GM18873 (cell line): ENCODE data around the gene CAV3.
"Not testable (repeated sequence)": the region's sequence is repeated elsewhere in the genome, so short reads cannot be mapped to it uniquely, and the experiment has no call there.

Experiments
- ATAC-seq: cut with Tn5 transposase; IDR thresholded peaks from one replicate; pipeline ENCODE4 v1.9.1; 2021; ENCODE audit warnings: mild to moderate bottlenecking, moderate library complexity, moderate number of reproducible peaks; ENCODE audit not compliant: unreplicated experiment, low FRiP score

The CAV3 gene

DNA sequence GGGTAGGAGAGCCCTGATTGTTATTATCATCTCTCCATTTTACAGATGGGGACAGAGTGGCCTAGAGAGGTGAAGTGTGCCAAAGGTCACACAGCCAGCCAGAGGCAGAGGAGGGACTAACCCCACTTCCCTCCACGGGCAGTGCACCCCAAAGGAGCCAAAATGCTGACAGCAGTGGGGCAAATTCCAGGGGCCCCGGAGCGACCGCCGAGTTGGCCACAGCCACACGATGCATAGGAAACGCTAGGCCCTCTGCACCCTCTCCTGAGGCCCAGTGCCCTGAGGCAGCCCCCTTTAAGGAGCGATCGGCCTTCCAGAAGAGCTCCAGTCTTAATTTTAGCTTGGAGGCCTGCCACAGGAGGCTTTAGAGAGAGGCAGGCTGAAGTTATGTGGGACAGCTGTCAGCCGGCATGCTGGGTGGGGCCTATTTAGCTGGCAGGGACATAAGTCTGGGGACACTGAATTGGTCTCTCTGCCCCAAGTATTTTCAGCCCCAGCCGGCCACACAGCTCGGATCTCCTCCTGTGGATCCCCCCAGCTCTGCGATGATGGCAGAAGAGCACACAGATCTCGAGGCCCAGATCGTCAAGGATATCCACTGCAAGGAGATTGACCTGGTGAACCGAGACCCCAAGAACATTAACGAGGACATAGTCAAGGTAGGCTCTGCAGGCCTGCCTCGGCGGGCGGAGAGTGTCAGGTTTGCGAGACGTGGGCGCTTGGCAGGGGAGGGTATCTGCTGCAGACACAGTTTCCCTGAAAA, at the start of gene CAV3:
Gene CAV3, plus strand, starts transcription at position 471 of the 763 bp plus-strand sequence. Its CDS starts 75 bp downstream, at position 546.
- ATAC-seq = no peak

- not testable (repeated sequence) for ATAC-seq
These were observed 48.6 kb upstream of the CAV3 start for GRCh38 chr3:8684992-8685391.

DNA sequence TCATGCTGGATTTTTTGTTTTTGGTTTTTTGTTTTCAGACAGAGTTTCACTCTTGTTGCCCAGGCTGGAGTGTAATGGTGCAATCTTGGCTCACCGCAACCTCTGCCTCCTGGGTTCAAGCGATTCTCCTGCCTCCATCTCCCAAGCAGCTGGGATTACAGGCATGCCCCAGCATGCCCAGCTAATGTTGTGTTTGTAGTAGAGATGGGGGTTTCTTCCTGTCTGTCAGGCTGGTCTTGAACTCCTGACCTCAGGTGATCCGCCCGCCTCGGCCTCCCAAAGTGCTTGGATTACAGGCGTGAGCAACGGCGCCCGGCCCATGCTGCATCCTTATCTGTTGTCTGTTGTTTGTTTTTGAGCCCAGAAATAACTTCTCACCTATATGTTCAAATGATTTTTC, 42.3 kb upstream of the CAV3 start:
- not testable (repeated sequence) for ATAC-seq

GRCh38 chr3:8702560-8702959, 31.0 kb upstream of the CAV3 start:
- no peak for ATAC-seq

DNA sequence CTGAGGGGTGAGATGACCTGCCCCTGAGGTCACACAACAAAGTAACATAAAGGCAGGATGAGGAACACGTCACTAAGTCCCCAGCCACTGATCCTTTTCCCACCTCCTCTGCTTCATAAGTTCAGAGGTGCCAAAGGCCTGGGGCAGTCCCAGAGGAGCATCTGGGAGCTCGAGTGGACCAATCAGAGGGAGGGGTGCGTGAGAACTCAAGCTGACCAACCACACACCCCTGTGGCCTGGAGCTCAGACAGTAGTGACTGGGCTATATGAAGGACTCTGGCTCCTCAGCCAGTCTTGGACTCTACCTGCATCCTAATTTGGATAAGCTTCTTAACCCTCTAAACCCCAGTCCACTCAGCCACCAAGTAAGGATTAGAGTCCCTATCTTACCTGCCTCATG, 28.0 kb upstream of the CAV3 start:
- ATAC-seq = no peak

DNA sequence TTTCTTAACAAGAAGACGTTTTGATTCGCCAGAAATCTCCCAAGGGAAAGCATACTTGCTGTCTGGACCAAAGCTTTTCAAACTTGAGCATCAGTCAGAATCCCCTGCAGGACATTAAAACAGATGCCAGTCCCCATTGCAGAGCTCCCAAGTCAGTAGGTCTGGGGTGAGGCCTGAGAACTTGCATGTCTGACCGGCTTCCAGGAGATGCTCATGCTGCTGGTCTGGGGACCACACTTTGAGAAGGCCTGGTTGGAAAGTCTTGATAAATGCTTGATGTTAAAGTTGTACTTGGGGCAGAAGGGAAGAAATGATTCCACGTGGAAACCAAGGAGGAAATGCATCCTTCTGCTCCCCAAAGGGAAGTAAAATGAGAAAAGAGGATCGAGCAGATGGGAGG, 24.3 kb upstream of the CAV3 start:
- ATAC-seq = no peak

DNA sequence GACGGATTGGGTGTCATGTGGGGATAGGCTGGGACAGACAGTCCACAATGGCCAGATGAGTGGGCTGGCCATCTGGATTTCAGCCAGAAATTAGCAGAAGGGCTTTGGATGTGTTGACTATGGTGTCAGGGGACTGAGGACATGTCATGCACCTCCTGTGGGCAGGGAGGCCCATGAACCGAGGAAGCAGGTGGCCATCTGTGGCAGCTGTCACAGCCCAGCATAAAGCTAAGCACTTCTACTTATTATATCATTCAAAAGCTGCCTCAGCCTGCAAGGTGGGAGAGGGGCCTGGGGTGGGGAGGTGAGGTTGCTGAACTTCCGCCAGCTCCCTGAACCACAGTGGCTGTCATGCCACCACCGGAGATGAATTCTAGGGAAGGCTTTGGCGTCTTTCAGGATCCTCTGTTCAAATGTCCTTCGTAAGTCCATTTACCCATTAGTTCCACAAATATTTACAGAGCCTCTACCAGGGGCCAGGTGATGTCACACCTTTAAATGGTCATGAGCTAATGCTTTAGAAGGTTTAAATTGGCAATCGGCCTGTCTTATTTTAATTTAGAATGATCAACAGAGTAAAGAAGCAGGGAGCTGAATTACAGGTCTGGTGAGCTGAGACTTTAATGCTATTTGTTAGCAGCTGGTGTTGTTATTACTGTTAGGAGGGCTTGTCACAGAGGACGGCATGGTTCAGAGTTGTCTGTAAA, 23.6 kb upstream of the CAV3 start:
- no peak for ATAC-seq

- no peak for ATAC-seq
These were observed 21.3 kb upstream of the CAV3 start for GRCh38 chr3:8712045-8712907.

- ATAC-seq = no peak
These were observed 20.7 kb upstream of the CAV3 start for GRCh38 chr3:8712908-8713255.

DNA sequence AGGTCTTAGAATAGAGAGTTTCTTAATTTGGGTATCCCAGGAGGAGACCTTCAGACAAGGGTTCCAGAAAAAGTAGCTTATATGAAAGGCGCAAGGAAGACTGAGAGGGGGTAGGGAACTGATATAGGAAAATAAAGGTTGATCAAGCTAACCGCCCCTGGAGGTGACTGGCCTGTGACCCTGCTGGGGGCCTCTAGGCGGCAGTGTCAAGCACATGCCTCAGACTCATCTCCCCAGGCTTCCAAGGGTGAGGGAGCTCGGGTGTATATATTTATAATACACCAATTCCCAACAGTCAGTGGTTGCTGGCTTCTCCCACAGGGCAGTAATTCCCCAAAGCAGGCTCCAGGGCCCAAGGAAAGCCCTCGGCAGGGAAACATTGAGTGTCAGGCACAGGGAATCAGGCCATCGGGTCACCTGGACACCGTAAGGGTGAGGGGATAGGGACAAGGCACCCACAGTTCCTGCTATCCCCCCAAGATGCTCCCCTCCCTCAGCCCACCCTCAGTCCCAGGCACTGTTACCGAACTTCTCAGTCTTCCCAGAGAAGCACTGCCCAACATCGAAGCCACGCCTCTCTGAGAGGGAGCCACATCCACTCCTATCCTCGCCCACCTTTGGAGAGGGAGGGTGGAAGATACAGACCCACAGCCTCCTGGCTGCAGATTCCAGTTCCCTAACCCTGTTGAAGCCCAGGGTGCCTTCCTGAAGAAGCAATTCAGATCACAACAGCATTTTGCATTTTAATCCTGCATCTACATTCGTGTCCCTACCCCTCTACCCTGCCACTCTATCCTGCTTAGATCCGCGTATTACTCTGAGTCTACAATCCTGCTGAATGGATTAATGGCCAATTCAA, 19.5 kb upstream of the CAV3 start:
- ATAC-seq = no peak

DNA sequence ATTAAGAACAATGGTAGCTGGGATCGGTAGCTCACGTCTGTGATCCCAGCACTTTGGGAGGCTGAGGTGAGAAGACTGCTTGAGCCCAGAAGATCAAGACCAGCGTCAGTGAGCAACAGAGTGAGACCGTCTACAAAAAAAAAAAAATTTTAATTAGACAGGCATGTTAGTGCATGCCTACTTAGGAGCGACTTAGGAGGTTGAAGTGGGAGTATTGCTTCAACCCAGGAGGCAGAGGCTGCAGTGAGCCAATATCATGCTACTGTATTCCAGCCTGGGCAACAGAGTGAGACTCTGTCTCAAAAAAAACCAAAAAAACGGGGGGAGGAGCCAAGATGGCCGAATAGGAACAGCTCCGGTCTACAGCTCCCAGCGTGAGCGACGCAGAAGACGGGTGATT, 17.8 kb upstream of the CAV3 start:
- not testable (repeated sequence) for ATAC-seq

GRCh38 chr3:8722808-8723207, 10.8 kb upstream of the CAV3 start:
- ATAC-seq = no peak

- no peak for ATAC-seq
These were observed 10.0 kb upstream of the CAV3 start for GRCh38 chr3:8723612-8724011.

DNA sequence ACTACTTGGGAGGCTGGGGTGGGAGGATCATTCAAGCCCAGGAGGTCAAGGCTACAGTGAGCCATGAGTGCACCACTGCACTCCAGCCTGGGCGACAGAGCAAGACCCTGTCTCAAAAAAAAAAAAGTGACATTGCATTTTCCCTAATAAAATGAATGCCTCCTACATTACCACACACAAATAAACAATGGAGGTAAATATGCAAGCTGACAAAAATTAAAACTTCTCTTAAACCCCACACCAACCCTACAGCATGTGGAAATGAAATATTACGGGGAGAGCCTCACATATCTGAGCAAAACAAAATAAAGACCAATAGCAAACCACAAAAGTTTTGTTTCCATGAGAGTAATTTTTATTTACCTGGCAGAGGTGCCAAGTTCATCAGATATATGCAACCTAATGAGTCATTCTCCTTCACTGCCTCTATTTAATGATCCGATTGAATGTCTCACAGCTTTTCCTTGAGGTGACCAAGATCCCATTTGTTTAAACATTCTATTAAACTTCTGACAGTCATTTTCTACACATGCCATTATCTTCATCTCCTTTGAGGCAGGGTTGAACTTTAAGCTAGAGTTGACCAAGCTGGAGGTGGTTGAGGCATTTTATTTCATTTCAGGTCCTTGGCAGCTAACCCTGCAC, 9.4 kb upstream of the CAV3 start:
- no peak for ATAC-seq

GRCh38 chr3:8727605-8728512, 5.7 kb upstream of the CAV3 start:
- ATAC-seq = no peak

DNA sequence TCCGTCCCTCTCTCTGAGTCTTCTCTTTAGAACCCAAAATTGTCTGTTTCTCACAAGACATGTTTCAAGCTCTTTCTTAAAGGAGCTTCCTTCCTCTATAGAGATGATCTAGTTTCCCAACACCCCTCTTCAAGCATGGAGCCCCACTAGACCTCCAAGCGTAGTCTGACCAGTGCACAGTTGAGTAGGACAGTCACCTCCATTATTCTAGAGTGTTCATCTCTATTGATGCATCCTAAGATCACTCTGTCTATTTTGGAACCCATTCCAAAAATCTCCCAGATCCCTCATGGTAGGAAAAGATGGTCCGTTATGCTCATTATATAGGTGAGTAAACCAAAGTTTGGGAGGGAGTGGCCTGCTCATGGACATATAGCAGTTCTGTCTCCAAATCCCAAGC, 4.1 kb upstream of the CAV3 start:
- no peak for ATAC-seq

DNA sequence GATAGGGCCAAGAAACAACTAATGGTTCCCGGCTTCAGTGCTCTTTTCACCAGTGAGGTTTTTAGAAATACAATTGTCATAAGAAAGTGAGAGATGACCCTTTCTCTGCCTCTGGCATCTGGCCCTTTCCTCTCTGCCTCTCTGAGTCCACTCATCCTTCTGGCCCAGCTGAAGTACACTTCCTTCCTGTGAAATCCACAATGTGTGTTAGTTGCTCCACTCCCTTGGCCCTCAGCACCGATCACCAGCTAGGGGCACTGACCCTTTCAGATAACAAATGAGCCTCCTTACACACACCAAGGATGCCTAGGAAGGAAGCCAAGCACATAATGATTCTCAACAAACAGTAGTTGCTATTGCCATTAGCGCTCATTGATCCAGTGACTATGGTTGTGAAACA, 2.9 kb upstream of the CAV3 start:
- ATAC-seq = no peak

- ATAC-seq = no peak
These were observed 1.2 kb upstream of the CAV3 start for GRCh38 chr3:8732413-8732812.
